Tongue (tissue), 2 donors: ENCODE measurements around the gene RNF220. TPM values are rescaled to one million over a fixed set of nuclear protein-coding genes. Genes with fewer than 3 reads are reported as not detected.
A peak's percentile ranks its signal among the peaks of the same experiment; 100 is the strongest.
"Not testable (repeated sequence)": the region's sequence is repeated elsewhere in the genome, so short reads cannot be mapped to it uniquely, and the experiment has no call there.

ENCODE experiments used
- DNase-seq: peaks from one replicate; pipeline ENCODE4 v3.0.0-alpha.2; 2015
- total RNA-seq: library from RNA; depleted of rRNA; stranded (reverse); fragments of >200 nt; gene quantifications from one replicate; pipeline ENCODE4 v1.2.3, GENCODE V29; 2014

RNF220 gene
- total RNA-seq, 1 donor from 2014 or later = 52.0 TPM

DNA sequence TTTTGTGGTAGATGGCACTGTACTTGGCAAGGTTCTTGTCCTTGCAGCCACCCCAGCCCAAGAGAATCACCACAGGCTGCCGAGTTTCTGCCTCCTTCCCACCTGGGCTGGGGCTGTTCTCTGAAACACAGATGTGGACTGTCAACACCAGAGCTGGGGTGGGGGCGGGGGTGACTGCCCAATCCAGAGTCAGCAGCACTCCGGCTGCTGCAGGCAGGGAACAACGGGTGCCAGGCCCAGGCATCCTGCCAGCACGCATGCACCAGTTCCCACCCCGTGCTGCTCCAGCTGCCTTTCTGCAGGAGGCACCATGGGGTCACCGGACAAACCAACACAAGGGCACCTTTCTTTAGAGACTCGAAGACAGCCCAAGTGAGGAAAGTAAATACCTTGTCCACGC, 255.1 kb downstream of the RNF220 start:
- DNase-seq = peak; percentile 93

DNA sequence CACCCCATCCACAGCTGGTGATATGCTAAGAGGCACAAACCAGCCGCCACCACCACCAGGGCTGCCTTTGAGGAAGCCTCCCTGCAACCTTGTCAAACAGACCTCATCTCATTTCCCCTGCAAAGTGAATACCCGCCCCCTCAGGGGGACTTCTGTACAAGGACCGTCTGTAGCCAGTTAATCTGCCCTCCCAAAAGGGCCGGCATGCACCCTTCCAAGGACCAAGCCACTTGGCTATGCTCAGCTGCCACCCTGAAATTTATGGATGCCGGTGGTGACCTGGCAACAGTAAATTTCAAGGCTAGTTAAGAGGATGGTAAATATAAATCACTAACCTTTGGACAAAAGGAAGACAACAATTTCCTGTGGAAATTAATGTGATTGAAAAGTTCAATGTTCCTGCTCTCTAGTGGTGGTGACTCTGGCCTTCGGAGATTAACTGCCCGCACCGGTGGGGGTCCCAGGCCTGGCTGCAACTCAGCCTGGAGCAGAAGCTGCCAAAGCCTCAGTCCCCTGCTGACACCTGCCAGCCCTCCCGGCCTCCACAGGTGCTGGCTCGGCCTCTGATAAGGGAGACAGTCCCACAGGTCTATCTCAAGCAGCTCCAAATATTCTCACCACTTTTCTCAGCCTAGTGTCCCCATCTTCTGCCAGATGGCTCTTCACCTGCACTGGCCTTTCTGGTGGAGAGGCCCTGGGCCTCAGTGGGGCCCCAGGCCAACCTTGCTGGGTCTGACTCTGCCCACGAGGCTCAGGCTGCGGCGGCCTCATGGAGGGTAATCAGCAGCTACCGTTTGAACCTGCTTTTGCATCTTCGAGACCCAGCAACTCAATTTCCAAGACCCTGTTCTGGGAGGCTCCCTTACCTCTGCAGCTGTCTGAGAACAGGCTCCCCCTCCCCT, 257.0 kb downstream of the RNF220 start:
- no peak for DNase-seq

DNA sequence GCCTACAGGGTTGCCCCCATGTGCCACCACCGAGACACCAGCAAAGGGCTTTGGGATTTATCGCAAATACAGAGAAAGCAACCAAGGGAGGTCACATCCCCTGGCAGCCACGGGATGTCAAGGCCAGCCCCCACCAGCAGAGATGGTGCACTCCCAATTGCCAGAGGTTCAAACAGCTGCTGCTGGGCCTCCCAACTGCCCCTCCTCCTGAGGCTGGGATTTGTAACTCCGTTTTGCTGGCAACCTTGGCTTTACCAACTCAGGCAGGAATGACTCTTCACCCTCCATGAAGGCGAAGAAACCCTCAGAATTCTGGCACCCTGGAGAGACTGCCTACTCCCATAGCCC, 257.6 kb downstream of the RNF220 start:
- DNase-seq = peak; percentile 67

DNA sequence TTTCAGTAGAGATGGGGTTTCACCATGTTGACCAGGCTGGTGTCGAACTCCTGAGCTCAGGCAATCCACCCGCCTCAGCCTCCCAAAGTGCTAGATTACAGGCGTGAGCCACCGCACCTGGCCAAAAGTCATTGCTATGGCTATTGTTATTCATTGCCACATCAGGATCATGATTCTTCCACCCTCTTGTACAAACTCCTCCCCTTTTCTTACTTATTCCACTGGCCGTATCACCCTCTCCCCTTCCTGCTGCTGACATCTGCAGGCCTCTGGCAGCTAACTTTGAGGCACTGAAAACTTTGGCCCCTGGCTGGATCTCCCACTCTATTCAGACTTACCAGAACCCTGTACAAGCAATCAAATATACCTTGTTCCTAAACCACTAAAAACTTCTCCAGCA, 258.4 kb downstream of the RNF220 start:
- DNase-seq = no peak

DNA sequence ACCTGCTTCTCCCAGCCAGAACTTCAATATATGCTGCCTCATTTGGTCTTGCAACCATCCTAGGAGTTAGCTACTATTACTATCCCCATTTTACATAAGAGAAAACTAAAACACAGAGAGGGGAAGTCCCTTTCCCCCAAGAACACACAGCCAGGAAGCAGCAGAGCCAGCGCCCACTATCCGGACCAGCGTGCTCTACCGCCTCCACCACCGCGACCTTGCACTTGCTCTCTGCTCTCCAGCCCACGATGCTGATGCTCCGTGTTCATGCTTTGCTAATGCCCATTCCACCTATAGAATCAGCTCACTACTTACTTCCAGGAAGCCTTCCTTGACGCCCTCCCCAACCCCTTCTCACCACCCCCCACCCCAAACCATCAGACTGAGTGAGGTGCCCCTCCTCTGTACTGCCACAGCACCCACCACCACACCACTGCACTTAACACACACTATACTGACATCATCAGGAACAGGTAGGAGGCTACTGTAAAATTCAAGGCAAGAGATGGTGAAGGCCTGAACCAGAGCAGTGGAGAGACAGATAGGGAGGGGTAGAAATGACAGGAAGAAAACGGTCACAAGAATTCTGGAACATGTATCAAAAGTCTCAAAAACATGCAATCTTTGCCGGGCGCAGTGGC, 259.8 kb downstream of the RNF220 start:
- no peak for DNase-seq

DNA sequence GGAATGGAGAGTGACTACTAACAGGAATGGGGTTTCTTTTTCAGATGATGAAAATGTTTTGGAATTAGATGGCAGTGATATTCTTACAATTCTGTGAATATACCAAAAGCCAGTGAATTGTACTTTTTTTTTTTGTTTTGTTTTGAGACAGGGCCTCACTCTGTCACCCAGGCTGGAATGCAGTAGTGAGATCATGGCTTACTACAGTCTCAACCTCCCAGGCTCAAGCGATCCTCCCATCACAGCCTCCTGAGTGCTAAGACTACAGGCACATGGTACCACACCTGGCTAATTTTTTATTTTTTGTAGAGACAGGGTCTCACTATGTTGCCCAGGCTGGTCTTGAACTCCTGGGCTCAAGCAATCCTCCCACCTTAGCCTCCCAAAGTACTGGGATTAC, 261.7 kb downstream of the RNF220 start:
- DNase-seq = not testable (repeated sequence)

DNA sequence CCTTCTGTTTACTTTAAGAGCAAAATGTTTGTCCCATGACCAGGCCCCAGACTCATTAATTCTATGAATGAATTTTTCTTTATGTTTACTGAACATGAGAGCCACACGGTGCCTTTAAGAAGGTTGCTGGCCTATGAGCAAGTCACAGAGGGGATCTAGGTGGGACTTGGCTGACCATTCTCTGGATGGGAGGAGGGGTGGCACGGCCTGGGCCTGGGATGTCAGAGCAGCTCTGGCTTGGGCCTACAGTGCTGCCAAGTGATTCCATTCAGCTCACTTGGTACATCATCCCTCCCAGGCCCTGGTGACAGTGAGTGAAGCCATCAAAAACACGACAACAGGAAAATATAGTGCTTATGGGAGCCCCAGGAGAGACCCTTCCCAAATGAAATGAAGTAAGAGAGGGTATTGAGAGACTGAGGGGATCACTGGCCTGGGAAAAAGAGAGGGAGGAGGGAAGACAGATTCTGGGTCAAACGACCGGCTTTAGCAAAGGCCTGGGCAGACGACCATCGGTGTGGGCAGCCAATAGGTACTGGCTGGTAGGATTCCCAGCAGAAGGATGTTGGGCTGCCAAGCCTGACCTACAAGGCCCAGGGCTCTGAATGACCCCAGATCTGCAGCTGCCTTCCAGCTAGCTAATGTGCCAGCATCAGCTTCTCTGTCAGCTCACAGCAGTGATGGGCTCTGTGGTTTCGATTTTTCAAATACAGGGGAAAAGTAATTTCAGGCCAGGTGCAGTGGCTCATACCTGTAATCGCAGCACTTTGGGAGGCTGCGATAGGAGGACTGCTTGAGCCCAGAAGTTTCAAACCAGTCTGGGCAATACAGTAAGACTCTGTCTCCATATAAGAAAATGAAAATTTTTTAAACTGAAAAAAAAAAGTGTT, 265.9 kb downstream of the RNF220 start:
- no peak for DNase-seq

DNA sequence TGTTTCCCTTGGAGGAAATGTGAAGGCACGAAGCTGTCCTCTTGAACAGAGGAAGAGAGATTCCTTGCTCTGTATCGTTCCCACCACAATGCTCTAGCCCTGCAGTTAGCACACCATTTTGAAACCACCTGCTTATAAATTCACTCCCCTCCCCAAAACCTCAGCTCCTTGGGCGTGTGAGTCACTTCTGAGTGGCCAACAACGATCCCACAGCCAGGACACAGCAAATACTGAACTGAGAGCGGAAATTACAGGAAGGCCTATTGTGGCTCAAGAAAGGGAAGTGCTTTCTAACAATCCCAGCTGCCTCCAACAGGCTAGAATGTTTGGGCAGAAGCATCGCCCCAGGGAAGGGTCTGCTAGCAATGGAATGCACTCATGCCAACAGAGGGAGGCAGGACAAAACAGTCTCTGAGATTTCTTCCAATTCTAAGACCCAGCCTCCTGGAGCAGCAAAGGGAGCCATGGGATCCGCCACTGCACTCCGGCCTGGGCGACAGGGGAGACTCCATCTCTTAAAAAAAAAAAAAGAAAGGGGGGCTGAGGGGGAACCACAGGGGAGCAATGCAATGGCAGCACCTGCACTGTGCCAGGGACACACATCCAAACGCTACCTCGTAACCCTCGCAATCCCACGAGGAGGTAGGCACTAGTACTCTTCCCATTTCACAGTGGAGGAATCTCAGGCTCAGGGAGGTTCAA, 267.4 kb downstream of the RNF220 start:
- peak; percentile 49 for DNase-seq

DNA sequence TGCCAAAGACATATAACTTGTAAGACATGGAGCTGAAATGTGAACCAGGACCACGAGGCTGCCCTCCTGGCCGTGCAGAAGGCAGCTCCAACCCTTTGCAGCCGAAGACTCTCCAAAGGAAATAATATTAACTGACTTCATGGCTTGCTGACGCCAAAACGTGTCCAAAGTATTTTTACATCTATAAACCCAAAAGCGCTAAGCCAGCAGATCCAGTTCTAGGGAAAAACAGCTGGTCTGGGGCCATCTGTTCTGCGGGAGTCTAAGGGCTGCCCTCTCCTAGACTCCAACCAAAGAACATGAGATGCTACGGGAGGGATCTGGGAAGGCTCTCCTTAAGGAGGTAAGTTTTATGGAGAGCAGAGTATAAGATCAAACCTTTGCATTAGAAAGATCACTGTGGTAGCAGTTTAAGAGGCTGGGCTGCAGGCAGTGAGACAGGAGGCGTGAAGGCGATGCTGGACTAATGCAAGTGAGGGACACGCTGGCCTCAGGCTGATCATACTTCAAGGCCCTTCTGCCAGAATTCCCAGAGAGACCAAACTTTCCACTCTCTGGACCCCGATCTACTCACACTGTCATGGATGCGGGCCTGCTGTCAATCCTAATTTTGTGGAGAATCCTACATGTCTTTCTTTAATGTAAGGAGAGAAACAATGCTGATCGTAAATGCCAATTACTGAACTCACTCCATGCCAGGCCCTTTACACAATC, 268.1 kb downstream of the RNF220 start:
- peak; percentile 53 for DNase-seq

DNA sequence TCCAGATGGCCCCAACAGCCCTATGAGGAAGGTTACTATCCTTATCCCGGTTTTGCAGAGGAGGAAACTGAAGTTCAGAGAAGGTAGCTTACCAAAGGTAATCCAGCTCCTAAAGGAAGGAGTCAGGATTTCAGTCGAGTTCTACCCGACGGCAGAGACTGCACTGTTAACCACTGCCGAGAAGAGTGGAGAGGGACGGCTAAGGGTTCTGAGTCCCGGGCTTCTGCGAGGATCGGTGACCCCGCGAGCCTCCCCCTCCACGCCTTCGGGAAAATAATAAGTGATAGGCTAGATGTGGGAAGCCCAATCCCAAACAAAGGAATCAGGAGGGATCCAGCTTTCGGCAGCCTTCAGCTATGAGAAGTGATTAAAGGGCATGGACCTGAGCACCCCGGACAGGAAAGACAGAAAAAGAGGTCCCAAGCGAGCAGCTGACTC, 268.6 kb downstream of the RNF220 start:
- no peak for DNase-seq

DNA sequence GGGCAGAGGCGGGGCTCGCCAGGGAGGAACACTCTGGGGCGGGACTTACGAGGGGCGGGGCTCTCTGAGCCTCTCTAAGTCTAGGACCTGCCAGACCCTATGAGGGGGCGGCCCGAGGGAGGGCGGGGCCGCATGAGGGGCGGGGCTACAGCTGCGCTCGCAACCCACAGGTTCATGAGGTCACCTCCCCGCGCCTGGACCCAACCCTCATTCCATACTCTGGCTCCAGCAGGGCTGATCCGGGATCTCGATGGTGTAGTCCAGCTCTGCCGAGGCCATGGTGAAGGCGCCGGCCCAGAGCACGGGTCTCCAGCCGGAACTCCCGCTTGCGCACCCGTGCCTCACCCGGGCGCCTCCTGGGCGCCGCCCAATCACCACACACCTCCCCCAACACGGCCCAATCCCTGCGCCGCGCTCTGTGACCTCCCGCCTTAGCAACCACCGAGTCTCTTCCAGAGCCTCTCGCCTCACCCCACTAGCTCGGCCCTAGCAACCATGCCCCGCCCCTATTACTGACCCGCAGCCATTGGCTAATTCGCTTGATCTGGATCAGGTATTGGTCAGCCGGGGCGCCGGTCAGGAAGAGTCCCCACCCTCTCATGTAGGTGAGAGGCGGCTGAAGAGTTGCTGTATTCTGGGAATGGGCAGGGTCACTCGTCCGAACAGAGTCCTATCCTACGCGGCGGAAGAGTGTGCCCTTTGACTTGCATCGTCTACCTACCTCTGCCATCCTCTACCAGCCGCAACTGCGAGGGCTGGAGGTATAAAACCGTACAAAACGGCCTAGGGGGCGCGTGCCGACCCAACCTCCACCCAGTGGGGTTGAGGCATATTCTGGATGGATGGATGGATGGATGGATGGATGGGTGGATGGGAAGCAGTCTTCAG, 269.3 kb downstream of the RNF220 start, which contains the start of the genes ARMH1 and TMEM53:
Gene ARMH1, plus strand, starts transcription at position 602 of the 888 bp plus-strand sequence. CDS start 14,984 bp downstream, outside the sequence.
Gene TMEM53, minus strand, starts transcription at position 369 of the 888 bp plus-strand sequence. Its CDS starts 90 bp downstream, at position 279.
- DNase-seq = peak; percentile 99

DNA sequence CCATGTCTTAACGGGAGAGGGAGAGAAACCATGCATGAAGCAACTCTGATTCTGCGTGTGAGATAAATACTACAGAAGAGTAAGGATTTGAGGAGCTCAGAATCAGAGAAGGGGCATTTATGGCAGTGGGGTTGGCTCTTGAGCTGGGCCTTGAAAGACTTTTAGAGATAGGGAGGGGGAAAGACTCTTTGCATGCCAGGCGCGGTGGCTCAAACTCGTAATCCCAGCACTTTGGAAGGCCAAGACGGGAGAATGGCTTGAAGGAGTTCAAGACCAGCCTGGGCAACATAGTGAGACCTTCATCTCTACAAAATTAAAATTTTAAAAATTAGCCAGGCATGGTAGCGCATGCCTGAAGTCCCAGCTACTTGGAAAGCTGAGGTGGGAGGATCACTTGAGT, 270.1 kb downstream of the RNF220 start:
- no peak for DNase-seq

DNA sequence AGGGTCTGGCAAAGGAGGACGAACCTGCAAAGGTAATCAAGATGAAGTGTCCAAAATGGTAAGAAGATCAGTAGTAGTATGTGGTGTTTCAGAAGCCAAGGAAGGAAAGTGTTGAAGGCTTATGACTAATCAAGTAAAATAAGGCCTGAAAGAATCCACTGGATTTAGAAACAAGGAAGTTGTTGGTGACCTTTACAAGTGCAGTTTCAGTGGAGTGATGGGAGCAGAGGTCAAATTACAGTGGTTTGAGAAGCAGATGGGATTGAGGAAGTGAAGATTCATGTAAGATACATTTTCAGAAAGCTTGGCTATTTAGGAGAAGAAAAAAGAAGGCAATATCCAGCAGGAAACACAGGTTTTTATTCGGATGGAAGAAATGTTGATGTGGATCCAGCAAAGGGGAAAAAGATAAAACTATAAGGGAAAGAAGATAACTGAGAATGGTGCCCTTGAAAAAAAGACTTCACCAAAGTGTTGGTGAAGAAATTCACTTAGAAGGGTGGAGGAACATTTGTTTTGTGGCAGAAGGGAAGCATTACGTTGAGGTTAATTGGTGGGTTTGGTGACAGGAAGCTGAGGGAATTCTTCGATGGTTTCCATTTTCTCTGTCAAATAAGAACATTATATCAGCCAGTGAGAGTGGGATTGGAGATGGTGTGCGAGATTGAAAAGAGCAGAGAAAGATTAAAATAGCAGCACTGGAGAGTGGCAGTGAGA, 271.6 kb downstream of the RNF220 start:
- no peak for DNase-seq

DNA sequence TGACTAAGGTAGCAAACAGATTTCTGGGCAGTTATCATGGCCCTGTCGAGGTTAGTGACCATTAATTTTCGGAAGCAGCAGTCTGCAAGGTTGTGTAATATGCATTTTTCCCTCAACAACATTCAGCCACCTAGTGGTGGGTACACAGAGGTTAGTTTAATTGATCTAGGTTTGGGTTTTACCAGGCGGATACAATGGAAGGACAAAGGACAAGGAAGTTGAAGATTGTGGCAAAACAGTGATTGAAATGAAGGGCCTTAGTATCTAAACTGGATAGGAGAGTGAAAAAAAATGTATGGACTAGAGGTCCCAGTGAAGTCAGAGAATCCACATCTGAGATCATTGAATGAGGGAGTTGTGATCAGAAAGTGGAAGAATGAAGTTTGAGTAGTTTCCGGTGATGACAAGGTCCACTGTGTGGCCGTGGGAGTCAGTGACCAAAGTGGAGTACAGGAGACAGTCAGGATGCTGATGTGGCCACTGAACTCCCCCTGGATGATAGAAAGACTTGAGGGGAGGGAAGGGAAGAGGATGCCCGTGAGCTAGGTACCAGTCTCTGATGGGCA, 272.2 kb downstream of the RNF220 start:
- no peak for DNase-seq

DNA sequence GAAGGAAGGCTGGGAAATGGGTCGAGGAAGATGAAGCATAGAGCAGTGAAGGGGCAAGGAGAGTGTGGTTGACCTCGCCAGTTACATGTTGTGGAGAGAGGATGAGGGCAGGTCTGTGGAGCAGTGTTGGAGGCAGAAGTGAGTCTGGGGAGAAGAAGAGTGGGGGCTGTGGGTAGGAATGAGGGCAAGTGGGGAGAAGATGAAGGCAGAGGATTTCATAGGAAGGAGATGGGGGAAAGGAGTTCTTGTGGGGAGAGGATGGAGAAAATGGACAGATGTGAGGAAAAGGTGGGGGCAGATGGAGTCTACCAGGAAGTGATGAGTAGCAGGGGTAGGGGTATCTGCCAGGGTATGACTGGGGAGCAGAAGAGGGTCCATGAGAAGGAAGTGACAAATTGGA, 273.1 kb downstream of the RNF220 start:
- no peak for DNase-seq

DNA sequence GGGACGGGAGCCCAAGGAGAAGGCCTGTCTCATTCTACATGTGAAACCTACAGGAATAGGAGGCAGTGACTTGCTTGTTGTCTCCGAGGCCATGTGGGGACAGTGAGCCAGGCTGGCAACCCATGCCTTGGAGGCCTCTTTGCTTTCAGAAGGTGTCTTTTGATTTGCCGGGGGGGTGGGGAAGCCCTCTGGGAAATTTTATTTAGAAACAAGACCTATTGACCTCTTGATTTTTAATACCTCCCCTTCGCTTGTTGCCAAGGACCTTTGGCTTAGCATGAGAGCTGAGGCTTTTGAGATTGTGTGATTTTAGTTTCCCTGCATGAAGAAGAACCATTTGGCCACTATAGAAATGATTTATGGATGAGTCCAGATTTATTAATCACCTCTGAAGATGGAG, 273.6 kb downstream of the RNF220 start:
- no peak for DNase-seq

DNA sequence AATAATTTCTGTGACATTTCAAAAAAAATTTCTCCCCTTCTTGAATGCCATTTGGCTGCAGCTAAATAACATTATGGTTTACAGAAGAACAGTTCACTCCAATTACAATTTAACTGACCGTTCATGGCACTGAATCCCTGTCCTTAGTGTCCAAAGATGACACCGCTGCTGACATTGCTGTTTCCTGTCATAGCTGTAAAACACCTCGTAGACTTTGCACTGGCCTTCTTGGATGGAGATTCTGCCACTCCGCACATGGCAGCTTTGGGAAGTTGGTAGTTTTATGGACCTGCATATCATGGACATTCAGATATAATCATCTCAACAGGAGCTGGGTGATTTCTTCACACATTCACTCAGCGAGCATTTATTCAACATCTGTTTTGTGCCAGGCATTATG, 274.4 kb downstream of the RNF220 start:
- no peak for DNase-seq

DNA sequence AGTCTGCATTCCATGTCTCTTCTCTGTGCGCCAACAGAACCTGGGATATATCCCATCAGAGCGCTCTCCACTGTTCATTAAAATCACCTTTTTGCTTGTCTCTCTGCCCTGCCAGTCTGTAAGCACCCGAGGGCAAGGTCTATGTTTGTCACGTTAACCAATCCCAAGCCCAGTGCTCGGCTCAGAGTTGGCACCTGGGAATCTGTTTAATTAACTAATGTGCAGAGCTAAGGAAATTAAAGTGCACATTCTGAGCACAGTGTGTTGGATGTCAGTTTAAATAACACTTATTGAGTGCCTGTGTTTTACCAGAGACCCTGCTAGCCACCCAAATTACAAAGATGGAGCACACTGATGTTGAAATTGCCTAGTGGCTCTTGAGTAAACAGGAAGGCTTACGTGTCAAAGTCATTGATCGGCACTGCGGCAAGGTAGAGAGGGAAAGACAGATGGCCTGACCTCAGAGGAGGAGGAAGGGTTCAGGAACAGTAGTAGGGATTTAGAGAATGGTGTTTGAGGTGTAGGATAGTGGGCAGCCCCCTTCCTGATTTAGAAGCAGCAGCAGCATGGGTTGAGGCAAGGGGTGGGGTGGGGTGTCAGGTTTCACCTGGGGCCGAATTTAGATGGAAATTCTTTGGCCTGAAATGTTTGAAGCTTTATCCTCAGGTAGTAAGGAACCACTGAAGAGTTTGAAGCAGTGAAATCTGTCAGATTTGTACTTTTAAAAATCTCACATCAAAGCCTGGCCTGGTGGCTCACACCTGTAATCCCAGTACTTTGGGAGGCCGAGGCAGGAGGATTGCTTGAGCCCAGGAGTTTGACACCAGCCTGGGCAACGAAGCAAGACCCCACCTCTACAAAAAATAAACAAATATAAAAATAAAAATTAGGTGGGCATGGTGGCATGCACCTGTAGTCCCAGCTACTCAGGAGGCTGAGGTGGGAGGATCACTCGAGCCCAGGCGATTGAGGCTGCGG, 277.1 kb downstream of the RNF220 start:
- DNase-seq = no peak
